KOPT-K1 (cell line): ENCODE results near the gene PIK3R3.

ENCODE experiments used
- H3K27ac ChIP-seq: fragments of 200-600 bp; sonication (generic); 2 replicates; pipeline ENCODE4 v1.5.1; 2016; ENCODE audit warnings: antibody characterized with exemption, mild to moderate bottlenecking, low read depth, low read length; ENCODE audit not compliant: poor library complexity, severe bottlenecking
- H3K36me3 ChIP-seq: fragments of 200-600 bp; sonication (generic); 2 replicates; pipeline ENCODE4 v1.5.1; 2017; ENCODE audit warnings: antibody characterized with exemption, mild to moderate bottlenecking, low read length, moderate library complexity; ENCODE audit not compliant: insufficient read depth
- H3K9me3 ChIP-seq: fragments of 200-600 bp; sonication (generic); 2 replicates; pipeline ENCODE4 v1.5.1; 2017; ENCODE audit warnings: antibody characterized with exemption, low read length, mild to moderate bottlenecking; ENCODE audit not compliant: insufficient read depth, poor library complexity, severe bottlenecking

Gene PIK3R3

DNA sequence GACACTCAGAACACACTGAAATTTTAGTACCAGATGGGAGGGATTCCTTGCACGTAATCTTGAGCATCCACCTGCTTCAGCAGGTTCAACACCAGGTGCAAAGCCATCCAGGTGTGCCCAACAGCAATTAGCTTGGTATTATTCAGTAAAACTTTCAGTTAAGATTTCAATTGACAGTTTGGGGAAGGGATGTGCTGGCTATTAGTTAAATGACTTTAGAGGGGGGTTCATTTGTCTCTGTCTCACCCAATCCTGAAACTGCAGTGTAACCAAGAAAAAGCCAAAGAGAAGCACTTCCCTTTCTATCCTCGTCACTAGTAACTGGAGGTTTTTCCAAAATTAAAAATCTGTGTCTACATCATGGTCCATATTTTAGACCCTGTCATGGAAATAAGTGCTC, 90.9 kb downstream of the PIK3R3 start:
- Histone ChIP-seq H3K27ac (no peak overlapping the region), H3K9me3 (no peaks in the 10 kb centered on the region), H3K36me3 (peaks cover 56% of the 10 kb centered on the region)

DNA sequence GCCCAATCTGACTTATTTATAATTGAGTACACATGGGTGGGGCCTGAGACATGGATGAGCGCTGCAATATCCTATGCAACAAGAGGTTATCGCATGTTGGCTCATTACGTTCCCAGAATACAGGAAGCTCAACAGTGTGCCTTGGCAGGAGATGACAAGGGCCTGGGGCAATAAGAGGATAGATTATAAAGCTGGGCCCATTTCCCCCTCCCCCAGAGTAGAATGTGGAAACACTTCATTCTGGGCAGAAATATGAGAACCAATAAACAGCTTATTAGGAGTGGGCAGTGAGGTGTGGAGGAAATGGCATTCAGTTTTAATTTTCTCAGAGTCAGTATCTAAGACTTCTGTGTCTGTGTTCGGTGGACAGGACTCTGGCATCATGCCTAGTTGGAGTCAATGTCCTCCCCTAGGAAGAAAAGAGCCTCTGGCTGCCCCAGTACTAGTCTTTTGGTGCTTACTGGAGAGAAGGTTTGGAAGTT, 92.8 kb downstream of the PIK3R3 start:
- Histone ChIP-seq H3K9me3 (no peaks in the 10 kb centered on the region), H3K27ac (no peak overlapping the region), H3K36me3 (peaks cover 58% of the 10 kb centered on the region)

DNA sequence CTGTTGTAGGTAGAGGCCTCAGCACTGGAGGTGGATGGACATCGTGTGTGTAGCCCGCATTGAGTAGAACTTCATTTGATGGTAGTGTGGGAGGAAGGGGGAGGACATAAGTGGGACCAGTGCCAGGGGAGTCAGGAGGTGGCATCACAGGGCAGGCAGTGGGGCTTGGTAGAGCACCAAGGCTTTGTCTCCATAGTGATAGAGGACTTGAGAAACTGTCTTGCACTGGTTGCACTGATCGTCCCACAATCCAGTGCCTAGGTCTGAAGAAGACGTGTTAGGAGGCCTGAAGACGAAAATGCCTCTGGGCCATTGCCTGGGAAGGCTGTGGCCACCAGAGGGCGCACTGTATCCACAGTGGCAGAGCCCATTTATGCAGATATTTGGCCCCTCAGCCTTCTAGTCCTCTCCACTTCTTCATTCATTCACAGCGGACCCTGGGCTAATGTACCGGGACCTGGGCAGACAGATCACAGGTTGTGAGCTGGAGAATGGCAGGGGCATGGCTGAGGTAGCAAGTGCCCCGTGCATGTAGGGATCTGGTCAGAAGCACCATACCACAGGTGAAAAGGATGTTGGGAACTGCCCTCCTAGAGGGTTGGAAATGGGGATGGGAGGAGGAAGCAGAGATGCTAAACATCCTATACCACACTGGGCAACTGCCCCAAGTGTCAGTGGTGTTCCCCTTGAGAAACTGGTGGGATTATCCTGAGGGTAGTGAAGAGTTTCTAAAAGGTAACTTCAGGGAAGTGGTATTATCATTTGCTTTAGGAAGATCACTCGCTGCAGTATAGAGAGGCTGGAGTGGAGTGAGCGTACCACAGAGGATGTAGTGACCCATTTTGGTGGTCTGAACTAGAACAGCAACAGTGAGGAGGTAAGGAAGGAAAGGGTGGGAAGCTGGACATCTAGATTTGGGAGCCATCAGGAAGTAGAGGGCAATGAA, 95.3 kb downstream of the PIK3R3 start:
- H3K9me3 ChIP-seq = no peaks in the 10 kb centered on the region
- H3K27ac ChIP-seq = no peak overlapping the region
- H3K36me3 ChIP-seq = peaks cover 52% of the 10 kb centered on the region

DNA sequence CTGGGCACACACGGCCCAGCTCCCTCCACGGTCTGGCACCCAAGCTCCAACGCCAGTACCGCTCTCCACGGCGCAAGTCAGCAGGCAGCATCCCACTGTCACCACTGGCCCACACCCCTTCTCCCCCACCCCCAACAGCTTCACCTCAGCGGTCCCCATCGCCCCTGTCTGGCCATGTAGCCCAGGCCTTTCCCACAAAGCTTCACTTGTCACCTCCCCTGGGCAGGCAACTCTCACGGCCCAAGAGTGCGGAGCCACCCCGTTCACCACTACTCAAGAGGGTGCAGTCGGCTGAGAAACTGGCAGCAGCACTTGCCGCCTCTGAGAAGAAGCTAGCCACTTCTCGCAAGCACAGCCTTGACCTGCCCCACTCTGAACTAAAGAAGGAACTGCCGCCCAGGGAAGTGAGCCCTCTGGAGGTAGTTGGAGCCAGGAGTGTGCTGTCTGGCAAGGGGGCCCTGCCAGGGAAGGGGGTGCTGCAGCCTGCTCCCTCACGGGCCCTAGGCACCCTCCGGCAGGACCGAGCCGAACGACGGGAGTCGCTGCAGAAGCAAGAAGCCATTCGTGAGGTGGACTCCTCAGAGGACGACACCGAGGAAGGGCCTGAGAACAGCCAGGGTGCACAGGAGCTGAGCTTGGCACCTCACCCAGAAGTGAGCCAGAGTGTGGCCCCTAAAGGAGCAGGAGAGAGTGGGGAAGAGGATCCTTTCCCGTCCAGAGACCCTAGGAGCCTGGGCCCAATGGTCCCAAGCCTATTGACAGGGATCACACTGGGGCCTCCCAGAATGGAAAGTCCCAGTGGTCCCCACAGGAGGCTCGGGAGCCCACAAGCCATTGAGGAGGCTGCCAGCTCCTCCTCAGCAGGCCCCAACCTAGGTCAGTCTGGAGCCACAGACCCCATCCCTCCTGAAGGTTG, 97.6 kb downstream of the PIK3R3 start:
- H3K27ac ChIP-seq = no peak overlapping the region
- peaks cover 55% of the 10 kb centered on the region for H3K36me3 ChIP-seq
- H3K9me3 ChIP-seq = no peaks in the 10 kb centered on the region

DNA sequence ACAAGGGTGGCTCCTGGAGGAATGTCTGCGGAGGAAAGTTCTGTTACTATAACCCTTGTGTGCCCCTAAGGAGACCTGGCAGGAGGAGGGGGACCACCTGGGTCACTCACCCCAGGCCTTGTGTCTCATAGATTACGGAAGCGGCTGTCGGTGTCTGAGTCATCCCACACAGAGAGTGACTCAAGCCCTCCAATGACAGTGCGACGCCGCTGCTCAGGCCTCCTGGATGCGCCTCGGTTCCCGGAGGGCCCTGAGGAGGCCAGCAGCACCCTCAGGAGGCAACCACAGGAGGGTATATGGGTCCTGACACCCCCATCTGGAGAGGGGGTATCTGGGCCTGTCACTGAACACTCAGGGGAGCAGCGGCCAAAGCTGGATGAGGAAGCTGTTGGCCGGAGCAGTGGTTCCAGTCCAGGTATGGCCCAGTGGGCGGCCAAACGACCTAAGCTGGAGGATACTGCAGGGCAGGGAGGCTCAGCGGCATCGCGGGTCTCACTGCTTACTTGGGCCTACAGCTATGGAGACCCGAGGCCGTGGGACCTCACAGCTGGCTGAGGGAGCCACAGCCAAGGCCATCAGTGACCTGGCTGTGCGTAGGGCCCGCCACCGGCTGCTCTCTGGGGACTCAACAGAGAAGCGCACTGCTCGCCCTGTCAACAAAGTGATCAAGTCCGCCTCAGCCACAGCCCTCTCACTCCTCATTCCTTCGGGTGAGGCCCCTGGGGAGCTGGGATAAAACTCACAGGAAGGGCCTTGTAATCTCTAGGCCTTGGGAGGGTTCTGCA, 101.4 kb downstream of the PIK3R3 start:
- no peak overlapping the region for H3K27ac ChIP-seq
- peaks cover 78% of the 10 kb centered on the region for H3K36me3 ChIP-seq
- no peaks in the 10 kb centered on the region for H3K9me3 ChIP-seq

DNA sequence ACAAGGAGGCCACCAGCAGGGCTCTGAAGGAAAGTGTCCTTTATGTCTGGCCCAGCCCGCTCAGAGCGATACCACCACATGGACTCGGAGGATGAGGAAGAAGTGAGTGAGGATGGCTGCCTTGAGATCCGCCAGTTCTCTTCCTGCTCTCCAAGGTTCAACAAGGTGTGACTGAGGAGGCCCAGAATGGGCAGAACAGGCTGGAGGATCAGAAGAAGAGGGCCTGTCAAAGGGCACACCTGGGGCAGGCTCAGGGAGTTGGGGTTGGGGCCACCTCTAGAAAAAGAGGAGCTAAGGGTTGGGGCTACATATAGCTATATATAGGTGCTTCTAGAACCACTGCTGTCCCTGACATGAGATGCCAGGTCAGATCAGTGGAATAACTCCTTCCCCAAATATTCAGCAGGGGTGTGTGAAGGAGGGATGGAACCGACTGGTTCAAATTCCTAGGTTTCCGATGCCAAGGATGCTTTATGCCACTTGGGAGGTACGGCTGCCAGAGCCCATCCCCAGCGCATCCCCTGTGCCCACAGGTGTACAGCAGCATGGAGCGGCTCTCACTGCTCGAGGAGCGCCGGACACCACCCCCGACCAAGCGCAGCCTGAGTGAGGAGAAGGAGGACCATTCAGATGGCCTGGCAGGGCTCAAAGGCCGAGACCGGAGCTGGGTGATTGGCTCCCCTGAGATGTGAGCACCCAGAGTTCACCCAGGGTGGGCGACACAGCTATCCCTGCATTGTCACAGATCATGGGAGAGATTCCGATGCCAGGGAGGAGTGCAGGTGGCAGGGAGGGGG, 102.2 kb downstream of the PIK3R3 start:
- no peaks in the 10 kb centered on the region for H3K9me3 ChIP-seq
- H3K27ac ChIP-seq = no peak overlapping the region
- peaks cover 78% of the 10 kb centered on the region for H3K36me3 ChIP-seq

DNA sequence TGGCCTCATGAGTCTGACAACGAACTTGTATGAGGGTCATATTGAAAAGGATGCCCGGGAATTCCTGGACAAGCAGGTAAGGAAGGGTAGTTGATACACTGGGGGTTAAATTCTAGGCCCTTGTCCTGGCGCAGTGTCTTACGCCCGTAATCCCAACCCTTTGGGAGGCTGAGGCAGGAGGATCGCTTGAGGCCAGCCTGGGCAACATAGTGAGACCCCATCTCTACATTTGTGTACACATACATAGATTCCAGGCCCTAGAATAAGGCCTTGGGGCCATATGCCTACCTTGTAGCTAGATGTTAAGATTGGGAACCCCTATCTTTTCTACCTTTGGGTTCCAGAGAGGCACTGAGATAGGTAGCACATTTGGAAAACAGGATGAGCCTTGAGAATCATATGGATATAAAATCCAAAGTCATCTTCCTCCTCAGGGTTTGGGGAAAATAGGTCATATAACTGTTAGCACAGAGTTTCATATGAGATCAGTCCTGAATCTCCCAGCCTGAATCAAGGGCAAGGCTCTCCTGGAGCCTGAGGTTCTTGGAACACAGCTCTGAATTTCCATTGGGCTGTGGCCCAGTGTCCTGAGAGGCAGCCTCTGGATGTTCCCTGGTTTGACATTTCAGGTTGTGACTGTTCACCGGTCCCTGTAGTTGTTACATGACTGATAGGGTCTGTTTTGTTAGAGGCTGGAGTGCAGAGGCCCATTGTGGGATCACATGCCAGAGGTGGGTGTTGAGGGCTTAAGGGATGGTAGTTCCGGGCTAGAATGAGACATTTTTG, 104.4 kb downstream of the PIK3R3 start:
- H3K36me3 ChIP-seq = peaks cover 78% of the 10 kb centered on the region

DNA sequence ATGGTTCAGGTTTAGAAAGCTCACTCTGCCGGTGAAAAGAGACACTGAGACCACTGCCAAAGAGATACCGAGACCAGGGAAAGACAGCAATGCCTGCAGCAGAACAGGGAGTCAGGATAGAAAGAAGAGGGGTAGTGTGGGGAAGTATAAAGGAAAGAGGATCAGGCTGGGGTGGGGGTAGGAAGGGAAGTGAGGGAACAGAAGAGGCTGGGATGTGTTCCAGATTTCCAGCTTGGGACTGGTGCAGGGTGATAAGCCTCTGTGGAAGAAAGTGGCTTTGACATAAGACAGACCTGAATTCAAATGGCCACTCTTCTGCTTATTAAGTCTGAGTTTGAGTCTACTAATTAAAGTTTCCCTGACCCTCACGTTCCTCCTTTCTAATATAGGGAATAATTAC, 105.9 kb downstream of the PIK3R3 start:
- Histone ChIP-seq H3K36me3 (peaks cover 80% of the 10 kb centered on the region), H3K27ac (no peak overlapping the region), H3K9me3 (no peaks in the 10 kb centered on the region)

More for the DNA sequence above, 104.4 kb downstream of the PIK3R3 start:
- no peaks in the 10 kb centered on the region for H3K9me3 ChIP-seq
- no peak overlapping the region for H3K27ac ChIP-seq

DNA sequence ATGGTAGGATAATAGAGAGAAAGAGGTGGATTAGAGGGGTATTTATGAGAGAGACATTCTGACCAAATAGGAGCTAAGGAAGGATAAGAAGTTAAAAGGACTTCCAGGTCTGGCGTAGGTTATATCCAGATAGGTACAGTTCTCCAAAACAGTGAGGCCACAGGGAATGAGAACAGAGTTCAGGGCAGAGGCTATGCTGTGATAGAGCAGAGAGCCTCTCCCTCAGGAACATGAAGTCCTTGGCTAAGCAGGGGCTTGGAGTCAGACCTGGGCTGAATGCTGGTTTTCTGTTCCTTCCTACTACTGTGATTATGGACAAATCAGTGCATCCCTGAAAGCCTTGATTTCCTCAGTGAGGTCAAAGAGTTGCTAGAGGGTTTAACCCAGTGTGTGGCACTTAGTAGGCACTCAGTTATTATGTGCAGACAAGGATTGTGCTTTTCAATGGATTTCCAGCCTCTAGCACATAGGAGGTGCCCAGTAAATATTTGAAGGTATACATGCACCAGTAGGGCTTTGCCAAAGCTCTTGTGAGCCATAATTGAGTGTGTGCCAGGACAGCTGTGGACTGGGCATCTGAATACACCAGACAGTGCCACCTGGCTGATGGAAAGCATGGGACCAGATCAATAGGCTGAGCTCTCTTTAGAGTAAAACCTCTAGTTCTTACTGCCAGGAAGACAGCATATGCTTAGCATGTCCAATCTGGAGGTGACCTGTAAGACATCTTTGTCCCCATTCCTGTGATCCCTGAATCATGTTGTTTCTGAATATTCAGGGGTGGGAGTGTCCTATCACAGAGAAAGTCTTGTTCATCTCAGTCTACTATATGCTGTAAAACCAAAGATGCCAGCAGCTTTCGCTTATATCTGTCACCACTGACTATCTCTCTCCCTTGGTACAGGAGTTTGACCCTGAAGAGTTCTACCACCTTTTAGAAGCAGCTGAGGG, 111.1 kb downstream of the PIK3R3 start:
- H3K27ac ChIP-seq = no peak overlapping the region
- no peaks in the 10 kb centered on the region for H3K9me3 ChIP-seq
- H3K36me3 ChIP-seq = peaks cover 40% of the 10 kb centered on the region

DNA sequence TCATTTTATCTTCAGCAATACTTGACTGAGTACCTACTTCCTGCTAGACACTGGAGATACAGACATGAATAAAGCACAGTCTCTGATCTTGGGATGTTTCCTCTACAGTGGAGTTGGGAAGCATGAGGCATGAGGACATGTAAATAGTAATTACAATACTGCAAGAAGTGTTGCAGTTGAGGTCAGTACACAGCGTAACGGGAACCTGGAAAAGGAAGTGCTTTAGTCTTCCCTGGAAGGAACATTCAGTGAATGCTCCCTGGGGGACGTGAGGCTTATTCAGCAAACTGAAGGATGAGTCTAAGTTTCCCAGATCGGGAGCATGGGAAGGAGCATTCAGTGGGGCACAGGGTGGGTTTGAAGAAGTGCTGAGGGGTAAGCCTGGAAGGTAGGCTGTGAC, 112.4 kb downstream of the PIK3R3 start:
- Histone ChIP-seq H3K9me3 (no peaks in the 10 kb centered on the region), H3K27ac (no peak overlapping the region), H3K36me3 (peaks cover 33% of the 10 kb centered on the region)

DNA sequence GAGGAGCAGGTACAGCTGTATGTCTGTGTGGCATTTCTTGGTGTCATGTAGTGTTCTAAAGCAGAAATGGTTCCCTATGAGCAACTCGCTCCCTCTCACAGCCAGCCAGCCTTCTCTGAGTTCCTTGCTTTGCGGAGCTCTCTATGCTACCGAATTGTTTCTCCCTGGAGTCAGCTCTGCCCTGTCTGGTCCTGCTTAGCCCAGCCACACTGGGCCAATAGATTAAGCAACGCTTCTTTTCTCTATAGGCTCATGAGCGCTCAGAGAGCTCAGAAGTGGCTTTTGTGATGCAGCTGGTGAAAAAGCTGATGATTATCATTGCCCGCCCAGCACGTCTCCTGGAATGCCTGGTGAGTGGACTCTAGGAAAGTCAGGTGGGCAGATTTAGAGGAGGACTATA, 113.1 kb downstream of the PIK3R3 start:
- H3K9me3 ChIP-seq = no peaks in the 10 kb centered on the region
- H3K27ac ChIP-seq = no peak overlapping the region
- peaks cover 29% of the 10 kb centered on the region for H3K36me3 ChIP-seq

DNA sequence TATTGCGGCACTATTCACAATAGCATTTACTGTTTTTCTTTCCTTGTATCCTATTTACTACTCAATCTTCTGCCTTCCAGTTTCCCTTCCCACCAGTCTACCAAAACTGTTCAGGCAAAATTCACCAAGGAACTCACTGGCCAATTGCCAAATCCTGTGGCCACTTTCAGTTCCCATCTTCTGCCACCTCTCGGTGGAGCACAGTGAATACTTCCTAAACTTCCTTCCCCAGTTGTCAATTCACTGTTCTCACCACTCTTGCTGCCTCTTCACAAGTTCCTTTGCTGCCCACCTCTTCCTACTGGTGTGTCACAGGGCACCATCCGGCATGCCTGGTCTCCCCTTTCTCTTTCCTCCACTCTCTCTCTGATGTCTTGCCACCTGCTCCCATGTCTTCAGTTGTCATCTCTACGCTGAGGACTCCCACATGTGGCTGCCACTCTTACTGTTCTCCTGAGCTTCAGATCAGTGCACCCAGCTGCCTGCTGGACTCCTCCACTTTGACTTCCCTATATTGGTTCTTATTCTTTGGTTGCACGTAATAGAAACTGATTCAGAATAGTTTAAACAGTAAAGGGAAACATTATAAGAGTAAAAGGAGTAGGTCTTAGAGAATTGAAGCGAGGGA, 114.4 kb downstream of the PIK3R3 start:
- Histone ChIP-seq H3K9me3 (no peaks in the 10 kb centered on the region), H3K27ac (no peak overlapping the region), H3K36me3 (peaks cover 22% of the 10 kb centered on the region)
